Glutamatergic neuron (in vitro differentiated cells): Measurements from ENCODE around the gene NSRP1. TPM values are rescaled to one million over a fixed set of nuclear protein-coding genes. Genes with fewer than 3 reads are reported as not detected.

Experiments used
- DNase-seq: peaks from one replicate; pipeline ENCODE4 v3.0.0; 2022
- H3K27ac Mint-ChIP-seq: one replicate; pipeline ENCODE4 v1.8.0; 2020; ENCODE audit warnings: mild to moderate bottlenecking, mixed read lengths, inconsistent platforms; ENCODE audit not compliant: unreplicated experiment
- H3K27me3 Mint-ChIP-seq: one replicate; pipeline ENCODE4 v1.8.0; 2020; ENCODE audit warnings: mild to moderate bottlenecking, moderate library complexity, mixed read lengths, inconsistent platforms; ENCODE audit not compliant: unreplicated experiment
- H3K36me3 Mint-ChIP-seq: one replicate; pipeline ENCODE4 v1.8.0; 2020; ENCODE audit warnings: mild to moderate bottlenecking, mixed read lengths, inconsistent platforms; ENCODE audit not compliant: unreplicated experiment
- H3K4me1 Mint-ChIP-seq: one replicate; pipeline ENCODE4 v1.8.0; 2020; ENCODE audit warnings: mild to moderate bottlenecking, low read depth, mixed read lengths, inconsistent platforms; ENCODE audit not compliant: unreplicated experiment
- H3K4me3 Mint-ChIP-seq: one replicate; pipeline ENCODE4 v1.8.0; 2020; ENCODE audit warnings: mild to moderate bottlenecking, mixed read lengths, inconsistent platforms; ENCODE audit not compliant: unreplicated experiment
- H3K9me3 Mint-ChIP-seq: one replicate; pipeline ENCODE4 v1.8.0; 2020; ENCODE audit warnings: mild to moderate bottlenecking, moderate library complexity, mixed read lengths, inconsistent platforms; ENCODE audit not compliant: unreplicated experiment
- CTCF ChIP-seq: fragments of 200-600 bp; sonication (generic); IDR thresholded peaks from one replicate; pipeline ENCODE4 v1.5.0; 2021; ENCODE audit not compliant: partially characterized antibody, unreplicated experiment
- microRNA-seq: library from miRNA; unstranded; fragments of <30 nt; microRNA quantifications from one replicate; pipeline ENCODE4, GENCODE V29; 2020; ENCODE audit not compliant: unreplicated experiment
- total RNA-seq: library from RNA; stranded (reverse); fragmentation: NEBNext Ultra II Directional; extraction: Animal tissue kit (Norgen Biotek cat#: 25700); gene quantifications from one replicate; pipeline ENCODE4 v1.2.1, GENCODE V29; 2021; ENCODE audit not compliant: unreplicated experiment

The NSRP1 gene
- total RNA-seq, 1 donor from 2014 or later = 18.2 TPM

GRCh38 chr17:30235386-30236296 lies 119.0 kb downstream of the NSRP1 start, which contains the start of gene SLC6A4:
TSS of gene SLC6A4 (minus strand) at chr17:30235697. CDS start at chr17:30221958, 13,739 bp downstream.
- no peak within 1 kb of the TSS for H3K27ac Mint-ChIP-seq
- H3K4me1 Mint-ChIP-seq = peaks cover 7% of the 10 kb centered on the region
- no peak for TF ChIP-seq CTCF
- DNase-seq = peak; percentile 31
- H3K4me3 Mint-ChIP-seq = peak within 1 kb of the TSS; percentile 74
- H3K27me3 Mint-ChIP-seq = peaks cover 38% of the 10 kb centered on the region
- peaks cover 3% of the 10 kb centered on the region for H3K9me3 Mint-ChIP-seq
- H3K36me3 Mint-ChIP-seq = peaks cover 8% of the 10 kb centered on the region

Small RNA genes lying within 50 kb of the gene (microRNA-seq; reads per million reads assigned to microRNA genes)
- gene MIR423 = not detected

Other genes with a start within 250 kb of the NSRP1 start
- gene SSH2, start 186.6 kb upstream of the NSRP1 start, total RNA-seq = 46.5 TPM
- 0.69 TPM for gene EFCAB5, start 175.2 kb upstream of the NSRP1 start, total RNA-seq
- gene SLC6A4, start 118.9 kb downstream of the NSRP1 start, total RNA-seq = not detected
- gene BLMH, start 175.1 kb downstream of the NSRP1 start, total RNA-seq = 103 TPM
- gene TMIGD1, start 217.2 kb downstream of the NSRP1 start, total RNA-seq = not detected